ENCODE data around the gene PPM1J. TPM values are rescaled to one million over a fixed set of nuclear protein-coding genes. Genes with fewer than 3 reads are reported as not detected.

Gene PPM1J
- total and polyA plus RNA-seq, 2 of the 13 experiments (the other 11 are each of a cell fraction or from before 2014, with no cell fraction given) = 0.07 to 0.22 TPM

- TF ChIP-seq, protein P1, sequence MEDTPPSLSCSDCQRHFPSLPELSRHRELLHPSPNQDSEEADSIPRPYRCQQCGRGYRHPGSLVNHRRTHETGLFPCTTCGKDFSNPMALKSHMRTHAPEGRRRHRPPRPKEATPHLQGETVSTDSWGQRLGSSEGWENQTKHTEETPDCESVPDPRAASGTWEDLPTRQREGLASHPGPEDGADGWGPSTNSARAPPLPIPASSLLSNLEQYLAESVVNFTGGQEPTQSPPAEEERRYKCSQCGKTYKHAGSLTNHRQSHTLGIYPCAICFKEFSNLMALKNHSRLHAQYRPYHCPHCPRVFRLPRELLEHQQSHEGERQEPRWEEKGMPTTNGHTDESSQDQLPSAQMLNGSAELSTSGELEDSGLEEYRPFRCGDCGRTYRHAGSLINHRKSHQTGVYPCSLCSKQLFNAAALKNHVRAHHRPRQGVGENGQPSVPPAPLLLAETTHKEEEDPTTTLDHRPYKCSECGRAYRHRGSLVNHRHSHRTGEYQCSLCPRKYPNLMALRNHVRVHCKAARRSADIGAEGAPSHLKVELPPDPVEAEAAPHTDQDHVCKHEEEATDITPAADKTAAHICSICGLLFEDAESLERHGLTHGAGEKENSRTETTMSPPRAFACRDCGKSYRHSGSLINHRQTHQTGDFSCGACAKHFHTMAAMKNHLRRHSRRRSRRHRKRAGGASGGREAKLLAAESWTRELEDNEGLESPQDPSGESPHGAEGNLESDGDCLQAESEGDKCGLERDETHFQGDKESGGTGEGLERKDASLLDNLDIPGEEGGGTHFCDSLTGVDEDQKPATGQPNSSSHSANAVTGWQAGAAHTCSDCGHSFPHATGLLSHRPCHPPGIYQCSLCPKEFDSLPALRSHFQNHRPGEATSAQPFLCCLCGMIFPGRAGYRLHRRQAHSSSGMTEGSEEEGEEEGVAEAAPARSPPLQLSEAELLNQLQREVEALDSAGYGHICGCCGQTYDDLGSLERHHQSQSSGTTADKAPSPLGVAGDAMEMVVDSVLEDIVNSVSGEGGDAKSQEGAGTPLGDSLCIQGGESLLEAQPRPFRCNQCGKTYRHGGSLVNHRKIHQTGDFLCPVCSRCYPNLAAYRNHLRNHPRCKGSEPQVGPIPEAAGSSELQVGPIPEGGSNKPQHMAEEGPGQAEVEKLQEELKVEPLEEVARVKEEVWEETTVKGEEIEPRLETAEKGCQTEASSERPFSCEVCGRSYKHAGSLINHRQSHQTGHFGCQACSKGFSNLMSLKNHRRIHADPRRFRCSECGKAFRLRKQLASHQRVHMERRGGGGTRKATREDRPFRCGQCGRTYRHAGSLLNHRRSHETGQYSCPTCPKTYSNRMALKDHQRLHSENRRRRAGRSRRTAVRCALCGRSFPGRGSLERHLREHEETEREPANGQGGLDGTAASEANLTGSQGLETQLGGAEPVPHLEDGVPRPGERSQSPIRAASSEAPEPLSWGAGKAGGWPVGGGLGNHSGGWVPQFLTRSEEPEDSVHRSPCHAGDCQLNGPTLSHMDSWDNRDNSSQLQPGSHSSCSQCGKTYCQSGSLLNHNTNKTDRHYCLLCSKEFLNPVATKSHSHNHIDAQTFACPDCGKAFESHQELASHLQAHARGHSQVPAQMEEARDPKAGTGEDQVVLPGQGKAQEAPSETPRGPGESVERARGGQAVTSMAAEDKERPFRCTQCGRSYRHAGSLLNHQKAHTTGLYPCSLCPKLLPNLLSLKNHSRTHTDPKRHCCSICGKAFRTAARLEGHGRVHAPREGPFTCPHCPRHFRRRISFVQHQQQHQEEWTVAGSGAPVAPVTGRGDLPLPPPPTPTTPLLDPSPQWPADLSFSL (CRISPR knock-in tag; IDR thresholded peaks at IDR 0.05) = 0 out of 2 replicates have a peak, but pooled peaks have one; percentile 33
- peak; percentile 45 for TF ChIP-seq RBM39 (IDR thresholded peaks at IDR 0.05; ENCODE audit: low read depth, low read length, poor library complexity, severe bottlenecking)
- TF ChIP-seq, protein P2, sequence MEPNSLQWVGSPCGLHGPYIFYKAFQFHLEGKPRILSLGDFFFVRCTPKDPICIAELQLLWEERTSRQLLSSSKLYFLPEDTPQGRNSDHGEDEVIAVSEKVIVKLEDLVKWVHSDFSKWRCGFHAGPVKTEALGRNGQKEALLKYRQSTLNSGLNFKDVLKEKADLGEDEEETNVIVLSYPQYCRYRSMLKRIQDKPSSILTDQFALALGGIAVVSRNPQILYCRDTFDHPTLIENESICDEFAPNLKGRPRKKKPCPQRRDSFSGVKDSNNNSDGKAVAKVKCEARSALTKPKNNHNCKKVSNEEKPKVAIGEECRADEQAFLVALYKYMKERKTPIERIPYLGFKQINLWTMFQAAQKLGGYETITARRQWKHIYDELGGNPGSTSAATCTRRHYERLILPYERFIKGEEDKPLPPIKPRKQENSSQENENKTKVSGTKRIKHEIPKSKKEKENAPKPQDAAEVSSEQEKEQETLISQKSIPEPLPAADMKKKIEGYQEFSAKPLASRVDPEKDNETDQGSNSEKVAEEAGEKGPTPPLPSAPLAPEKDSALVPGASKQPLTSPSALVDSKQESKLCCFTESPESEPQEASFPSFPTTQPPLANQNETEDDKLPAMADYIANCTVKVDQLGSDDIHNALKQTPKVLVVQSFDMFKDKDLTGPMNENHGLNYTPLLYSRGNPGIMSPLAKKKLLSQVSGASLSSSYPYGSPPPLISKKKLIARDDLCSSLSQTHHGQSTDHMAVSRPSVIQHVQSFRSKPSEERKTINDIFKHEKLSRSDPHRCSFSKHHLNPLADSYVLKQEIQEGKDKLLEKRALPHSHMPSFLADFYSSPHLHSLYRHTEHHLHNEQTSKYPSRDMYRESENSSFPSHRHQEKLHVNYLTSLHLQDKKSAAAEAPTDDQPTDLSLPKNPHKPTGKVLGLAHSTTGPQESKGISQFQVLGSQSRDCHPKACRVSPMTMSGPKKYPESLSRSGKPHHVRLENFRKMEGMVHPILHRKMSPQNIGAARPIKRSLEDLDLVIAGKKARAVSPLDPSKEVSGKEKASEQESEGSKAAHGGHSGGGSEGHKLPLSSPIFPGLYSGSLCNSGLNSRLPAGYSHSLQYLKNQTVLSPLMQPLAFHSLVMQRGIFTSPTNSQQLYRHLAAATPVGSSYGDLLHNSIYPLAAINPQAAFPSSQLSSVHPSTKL (CRISPR knock-in tag; IDR thresholded peaks at IDR 0.05) = no peak
- TF ChIP-seq NR2F6 (IDR thresholded peaks at IDR 0.05) = no peak
- peak; percentile 6; the same call in 1 of the 2 replicates for TF ChIP-seq NR2F6 (CRISPR knock-in tag; IDR thresholded peaks at IDR 0.05)
- TF ChIP-seq PRMT3 (CRISPR knock-in tag; IDR thresholded peaks at IDR 0.05; ENCODE audit: borderline replicate concordance, low read depth) = peak; percentile 51; the same call in 1 of the 2 replicates
- peak; percentile 64; the same call in 1 of the 2 replicates for TF ChIP-seq ARID4A (CRISPR knock-in tag; IDR thresholded peaks at IDR 0.05; ENCODE audit: borderline replicate concordance)
- TF ChIP-seq ZFP82 (CRISPR knock-in tag; IDR thresholded peaks at IDR 0.05; ENCODE audit: borderline replicate concordance) = 0 out of 2 replicates have a peak, but pooled peaks have one; percentile 37
- 0 out of 2 replicates have a peak, but pooled peaks have one; percentile 27 for TF ChIP-seq ZNF713 (CRISPR knock-in tag; IDR thresholded peaks at IDR 0.05)
- TF ChIP-seq RNF2 (conservative IDR thresholded peaks at IDR 0.05; ENCODE audit: low read depth) = 0 out of 2 replicates have a peak, but pooled peaks have one; percentile 19
Measured at GRCh38 chr1:112707221-112708001, 7.7 kb downstream of the PPM1J start (continued).

Measured in HepG2 (cell line).